ENCODE results near the gene CMKLR1. TPM values are rescaled to one million over a fixed set of nuclear protein-coding genes. Genes with fewer than 3 reads are reported as not detected.
A peak's percentile ranks its signal among the peaks of the same experiment; 100 is the strongest.

Gene CMKLR1
- total and polyA plus RNA-seq, 2 donors (not counting 3 experiments of a cell fraction or from before 2014, with no cell fraction given) = 0.61 TPM; not detected in 1

- CTCF ChIA-PET = interaction anchor here (0.8 to 2.0 kb wide), 3 partner anchors 9 to 160 kb away, joined by 3 to 8 read pairs (median 4); no protein-coding TSS in a partner anchor
- POLR2A ChIA-PET = interaction anchor here (1.0 kb wide), 1 partner anchor 9 kb away, joined by 3 read pairs; no protein-coding TSS in a partner anchor
- H4K20me1 ChIP-seq (replicated peaks; ENCODE audit: control insufficient read depth, extremely low read depth, insufficient read depth, low read length) = no peaks in the 10 kb centered on the region
- H3K9ac ChIP-seq (replicated peaks; ENCODE audit: extremely low read depth, insufficient read depth, low read length) = no peak overlapping the region
- BruUV-seq (replicated peaks) = no TSS peak
- TF ChIP-seq JUN (IDR thresholded peaks at IDR 0.05; ENCODE audit: borderline replicate concordance, insufficient read depth, insufficient read length, low read depth) (no peak), FOS (IDR thresholded peaks at IDR 0.05; ENCODE audit: borderline replicate concordance, insufficient read depth, low read length) (peak; percentile 51)
- H3K79me2 ChIP-seq (ENCODE audit: control insufficient read depth, insufficient read depth, low read length) = no peaks in the 10 kb centered on the region
- H3K4me3 ChIP-seq (replicated peaks in 1 of 3; ENCODE audit: insufficient read depth in 1 of 3, low read depth in 1 of 3, low read length in 3 of 3) = no peak overlapping the region
- H3K4me2 ChIP-seq (ENCODE audit: insufficient read depth, low read length) = peak overlapping the region; percentile 78
- intact Hi-C loops (cut with micrococcal nuclease) (loop anchor here (1.0 kb wide), 1 partner anchor 8 kb away; no protein-coding TSS in a partner anchor), dilution Hi-C loops (cut with MboI; ENCODE audit: extremely low pct_ligation_motif_present, low sequenced_read_pairs) (no loop called here)
- peaks cover 25% of the 10 kb centered on the region for H3K4me1 ChIP-seq (ENCODE audit: control insufficient read depth, extremely low read depth, insufficient read depth, low read length)
- H3K27me3 ChIP-seq (ENCODE audit: control insufficient read depth in 2 of 2, insufficient read depth in 2 of 2, low read length in 2 of 2) = no peaks in the 10 kb centered on the region
- no peak overlapping the region for H2AFZ ChIP-seq (ENCODE audit: low read depth, low read length)
- no peaks in the 10 kb centered on the region for H3K9me3 ChIP-seq (replicated peaks; ENCODE audit: control insufficient read depth, insufficient read depth, low read length)
- peak; percentile 72 for DNase-seq (ENCODE audit: low read depth, low spot score)
- peak overlapping the region; percentile 52 for H3K27ac ChIP-seq (ENCODE audit: insufficient read depth, low read depth, low read length)
- H3K36me3 ChIP-seq (ENCODE audit: control insufficient read depth in 2 of 2, extremely low read depth in 1 of 2, insufficient read depth in 2 of 2, low read length in 2 of 2) = no peaks in the 10 kb centered on the region
- no peaks in the 10 kb centered on the region for H3K9me1 ChIP-seq (replicated peaks; ENCODE audit: control insufficient read depth, extremely low read depth, insufficient read depth, low read length)
- FAIRE-seq = peak; percentile 96
Measured at GRCh38 chr12:108296945-108297344, 42.2 kb downstream of the CMKLR1 start.

DNA sequence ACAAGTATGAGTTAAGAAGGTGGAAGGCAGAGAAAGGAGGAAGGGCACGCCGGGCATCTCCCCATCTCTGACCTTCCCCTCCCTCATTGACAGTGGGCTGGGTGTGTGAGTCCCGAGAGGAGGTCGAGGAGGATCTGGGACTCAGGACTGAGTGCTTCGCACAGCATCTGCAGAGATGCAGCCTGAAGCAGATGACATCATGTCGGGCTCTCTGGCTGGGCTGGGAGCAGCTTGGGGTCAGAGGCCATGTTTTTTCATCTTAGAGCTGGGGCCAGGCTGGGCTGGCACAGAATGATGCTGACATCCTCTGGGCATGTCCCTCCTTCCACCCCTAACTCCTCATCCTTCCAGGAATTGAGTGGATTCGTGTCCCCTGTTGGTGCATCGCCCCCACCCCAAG lies 43.5 kb downstream of the CMKLR1 start:
- POLR2A ChIA-PET = no interaction called here
- intact Hi-C loops (cut with micrococcal nuclease) (no loop called here), dilution Hi-C loops (cut with MboI; ENCODE audit: extremely low pct_ligation_motif_present, low sequenced_read_pairs) (no loop called here)
- no TSS peak for BruUV-seq (replicated peaks)
- peak; percentile 55 for FAIRE-seq
- H3K4me1 ChIP-seq (ENCODE audit: control insufficient read depth, extremely low read depth, insufficient read depth, low read length) = peaks cover 25% of the 10 kb centered on the region
- no peak overlapping the region for H3K27ac ChIP-seq (ENCODE audit: insufficient read depth, low read depth, low read length)
- DNase-seq (ENCODE audit: low read depth, low spot score) = peak; percentile 32
- H3K9me3 ChIP-seq (replicated peaks; ENCODE audit: control insufficient read depth, insufficient read depth, low read length) = no peaks in the 10 kb centered on the region
- H3K27me3 ChIP-seq (ENCODE audit: control insufficient read depth in 2 of 2, insufficient read depth in 2 of 2, low read length in 2 of 2) = peaks cover 0 to 3% of the 10 kb centered on the region in 2 experiments
- H3K9me1 ChIP-seq (replicated peaks; ENCODE audit: control insufficient read depth, extremely low read depth, insufficient read depth, low read length) = no peaks in the 10 kb centered on the region
- no peaks in the 10 kb centered on the region for H3K79me2 ChIP-seq (ENCODE audit: control insufficient read depth, insufficient read depth, low read length)
- H4K20me1 ChIP-seq (replicated peaks; ENCODE audit: control insufficient read depth, extremely low read depth, insufficient read depth, low read length) = no peaks in the 10 kb centered on the region
- H3K9ac ChIP-seq (replicated peaks; ENCODE audit: extremely low read depth, insufficient read depth, low read length) = no peak overlapping the region
- H3K4me2 ChIP-seq (ENCODE audit: insufficient read depth, low read length) = no peak overlapping the region
- H3K36me3 ChIP-seq (ENCODE audit: control insufficient read depth in 2 of 2, extremely low read depth in 1 of 2, insufficient read depth in 2 of 2, low read length in 2 of 2) = no peaks in the 10 kb centered on the region
- peak overlapping the region; percentile 11 for H2AFZ ChIP-seq (ENCODE audit: low read depth, low read length)
- no peak overlapping the region for H3K4me3 ChIP-seq (replicated peaks in 1 of 3; ENCODE audit: insufficient read depth in 1 of 3, low read depth in 1 of 3, low read length in 3 of 3)
- CTCF ChIA-PET = interaction anchor here (2.0 kb wide), 1 partner anchor 10 kb away, joined by 8 read pairs; no protein-coding TSS in a partner anchor
- TF ChIP-seq CTCF (IDR thresholded peaks at IDR 0.05; ENCODE audit: extremely low read depth in 1 of 2, insufficient read depth in 1 of 2, low read depth in 1 of 2, low read length in 2 of 2) (no peak), POLR2AphosphoS5 (IDR thresholded peaks at IDR 0.05; ENCODE audit: insufficient read depth, low read depth, low read length) (no peak), EZH2 (IDR thresholded peaks at IDR 0.05; ENCODE audit: borderline replicate concordance, low read depth, low read length, severe bottlenecking) (no peak), GATA2 (IDR thresholded peaks at IDR 0.05; ENCODE audit: insufficient read depth, insufficient read length, low read depth, low read length) (no peak), POLR2A (IDR thresholded peaks at IDR 0.05; ENCODE audit: low read depth, low read length) (no peak), FOS (IDR thresholded peaks at IDR 0.05; ENCODE audit: borderline replicate concordance, insufficient read depth, low read length) (no peak), MYC (IDR thresholded peaks at IDR 0.05; ENCODE audit: low read depth, low read length) (no peak), JUN (IDR thresholded peaks at IDR 0.05; ENCODE audit: borderline replicate concordance, insufficient read depth, insufficient read length, low read depth) (no peak)
- TF ChIP-seq, protein P1, sequence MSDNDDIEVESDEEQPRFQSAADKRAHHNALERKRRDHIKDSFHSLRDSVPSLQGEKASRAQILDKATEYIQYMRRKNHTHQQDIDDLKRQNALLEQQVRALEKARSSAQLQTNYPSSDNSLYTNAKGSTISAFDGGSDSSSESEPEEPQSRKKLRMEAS (IDR thresholded peaks at IDR 0.05; ENCODE audit: insufficient read depth, insufficient read length) = no peak
